Naive B cell (primary cell): ENCODE data around the gene ZBTB47. TPM values are rescaled to one million over a fixed set of nuclear protein-coding genes. Genes with fewer than 3 reads are reported as not detected.
A peak's percentile ranks its signal among the peaks of the same experiment; 100 is the strongest.

Experiments used
- ATAC-seq, 2 donors: fragments of 150-1000 bp; cut with Tn5 transposase; 2 replicates each; pipeline ENCODE4 v1.10.0; 2021; ENCODE audit warnings: low read depth in 2 of 2, mild to moderate bottlenecking in 2 of 2, moderate library complexity in 2 of 2
- DNase-seq: peaks from one replicate; pipeline ENCODE4 v3.0.0; 2022
- H3K27ac Mint-ChIP-seq, 6 donors: one replicate each; pipeline ENCODE4 v1.8.0; 2020 to 2022; ENCODE audit warnings: mild to moderate bottlenecking in 6 of 6, mixed read lengths in 6 of 6, moderate library complexity in 5 of 6, inconsistent platforms in 2 of 6
- H3K27me3 Mint-ChIP-seq, 3 donors: one replicate each; pipeline ENCODE4 v1.8.0; 2021 to 2022; ENCODE audit warnings: mixed read lengths in 3 of 3, mild to moderate bottlenecking in 1 of 3
- H3K36me3 Mint-ChIP-seq, 2 donors: one replicate each; pipeline ENCODE4 v1.8.0; 2020 to 2022; ENCODE audit warnings: mixed read lengths in 2 of 2, inconsistent platforms in 1 of 2, mild to moderate bottlenecking in 1 of 2
- H3K4me1 Mint-ChIP-seq, 3 donors: one replicate each; pipeline ENCODE4 v1.8.0; 2020 to 2022; ENCODE audit warnings: mixed read lengths in 3 of 3, inconsistent platforms in 1 of 3, mild to moderate bottlenecking in 1 of 3, moderate library complexity in 1 of 3
- H3K4me3 Mint-ChIP-seq, 8 donors: one replicate each; pipeline ENCODE4 v1.8.0; 2020 to 2022; ENCODE audit warnings: mild to moderate bottlenecking in 8 of 8, mixed read lengths in 8 of 8, moderate library complexity in 8 of 8, inconsistent platforms in 2 of 8
- H3K9me3 Mint-ChIP-seq, 7 donors: one replicate each; pipeline ENCODE4 v1.8.0; 2020 to 2022; ENCODE audit warnings: mixed read lengths in 7 of 7, mild to moderate bottlenecking in 5 of 7, inconsistent platforms in 2 of 7, moderate library complexity in 1 of 7
- polyA plus RNA-seq, 6 donors: library from polyadenylated mRNA; unstranded; fragments of 300-500 nt; fragmentation: Illumina TruSeq; gene quantifications; one replicate each; pipeline ENCODE4 v1.2.3, GENCODE V29; 2021; ENCODE audit warnings: low read depth in 6 of 6

The ZBTB47 gene
- polyA plus RNA-seq, 6 donors from 2014 or later, result not detected

DNA sequence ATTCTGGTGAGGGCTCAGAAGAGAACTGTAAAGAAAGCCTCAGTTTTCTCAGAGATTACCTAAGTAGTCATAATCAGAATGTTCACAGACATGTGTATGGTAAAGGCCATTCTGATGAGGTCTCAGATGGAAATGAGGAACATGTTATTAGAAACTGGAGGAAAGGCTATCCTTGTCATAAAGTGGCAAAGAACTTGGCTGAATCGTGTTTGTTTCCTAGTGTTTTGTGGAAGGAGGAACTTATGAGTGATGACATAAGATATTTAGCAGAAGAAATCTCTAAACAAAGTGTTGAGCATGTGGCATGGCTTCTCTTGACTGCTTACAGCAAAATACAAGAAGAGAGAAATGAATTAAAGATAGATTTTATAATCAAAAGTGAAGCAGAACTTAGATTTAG lies 19.0 kb downstream of the ZBTB47 start:
- Mint-ChIP-seq H3K36me3 (peaks cover 6 to 7% of the 10 kb centered on the region in 2 donors), H3K4me3 (no peak overlapping the region), H3K9me3 (peaks cover 5 to 23% (median 12%) of the 10 kb centered on the region in 7 donors), H3K27me3 (peaks cover 0 to 18% (median 11%) of the 10 kb centered on the region in 3 donors), H3K27ac (no peak overlapping the region), H3K4me1 (no peaks in the 10 kb centered on the region)
- no peak for ATAC-seq
- DNase-seq, result no peak

DNA sequence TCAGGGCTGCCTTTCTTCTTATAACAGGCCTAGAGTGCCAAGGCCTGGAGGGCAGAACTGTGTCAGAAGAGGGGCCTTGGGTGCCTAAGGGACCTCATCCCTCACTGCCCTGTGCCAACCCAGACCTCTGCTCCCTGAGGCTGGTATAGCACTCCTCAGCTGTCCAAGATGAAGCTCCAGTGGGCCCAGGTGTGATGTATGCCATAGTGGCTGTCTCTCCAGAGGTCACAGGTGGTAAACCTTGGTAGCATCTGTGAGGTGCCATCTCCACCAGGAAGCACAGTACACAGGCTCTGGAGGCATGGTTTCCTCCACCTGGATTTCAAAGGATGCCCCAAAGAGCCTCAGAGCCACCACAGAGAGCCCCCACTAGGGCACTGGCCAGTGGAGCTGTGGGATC lies 19.6 kb downstream of the ZBTB47 start:
- no peaks in the 10 kb centered on the region for H3K4me1 Mint-ChIP-seq
- peaks cover 10 to 28% (median 17%) of the 10 kb centered on the region in 7 donors for H3K9me3 Mint-ChIP-seq
- no peak overlapping the region for H3K4me3 Mint-ChIP-seq
- ATAC-seq, result no peak
- H3K36me3 Mint-ChIP-seq, result peaks cover 11 to 13% of the 10 kb centered on the region in 2 donors
- H3K27ac Mint-ChIP-seq, result no peak overlapping the region
- H3K27me3 Mint-ChIP-seq, result peaks cover 0 to 20% (median 16%) of the 10 kb centered on the region in 3 donors
- no peak for DNase-seq

DNA sequence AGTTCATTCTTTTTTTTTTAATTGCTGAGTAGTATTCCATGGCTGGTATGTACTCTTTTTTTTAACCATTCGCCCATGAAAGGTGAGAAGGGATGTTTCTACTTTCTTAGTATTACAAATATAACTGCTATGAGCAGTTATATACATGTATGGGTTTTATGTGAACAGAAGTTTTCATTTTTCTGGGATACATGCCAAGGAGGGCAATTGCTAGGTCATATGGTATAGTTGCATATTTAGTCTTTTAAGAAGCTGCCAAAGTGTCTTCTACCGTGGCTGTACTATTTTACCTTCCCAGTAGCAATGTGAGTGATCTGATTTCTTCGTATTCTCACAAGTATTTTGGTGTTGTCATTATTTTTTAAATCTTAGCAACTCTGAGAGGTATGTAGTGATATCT lies 20.6 kb downstream of the ZBTB47 start:
- H3K27me3 Mint-ChIP-seq, result peaks cover 4 to 30% (median 27%) of the 10 kb centered on the region in 3 donors
- DNase-seq (no peak), ATAC-seq (no peak)
- peaks cover 14 to 39% (median 22%) of the 10 kb centered on the region in 7 donors for H3K9me3 Mint-ChIP-seq
- H3K36me3 Mint-ChIP-seq, result peaks cover 11 to 23% of the 10 kb centered on the region in 2 donors
- H3K4me3 Mint-ChIP-seq, result no peak overlapping the region
- H3K27ac Mint-ChIP-seq, result no peak overlapping the region
- no peaks in the 10 kb centered on the region for H3K4me1 Mint-ChIP-seq

DNA sequence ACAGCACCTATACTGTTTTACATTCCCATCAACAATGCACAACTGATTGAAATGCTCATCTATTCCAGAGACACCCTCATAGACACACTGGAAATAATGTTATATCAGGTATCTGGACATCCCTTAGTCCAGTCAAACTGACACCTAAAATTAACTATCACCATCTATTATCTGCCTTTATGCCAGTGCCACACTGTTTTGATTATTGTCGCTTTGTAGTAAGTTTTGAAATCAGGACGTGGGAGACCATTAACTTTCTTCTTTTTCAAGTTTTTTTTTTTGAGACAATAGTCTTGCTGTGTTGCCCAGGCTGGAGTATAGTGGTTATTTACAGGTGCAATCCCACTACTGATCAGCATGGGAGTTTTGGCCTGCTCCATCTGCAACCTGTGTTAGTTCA lies 22.4 kb downstream of the ZBTB47 start:
- ATAC-seq (no peak), DNase-seq (no peak)
- Mint-ChIP-seq H3K27me3 (peaks cover 10 to 40% (median 32%) of the 10 kb centered on the region in 3 donors), H3K9me3 (peaks cover 14 to 40% (median 24%) of the 10 kb centered on the region in 7 donors), H3K4me3 (no peak overlapping the region), H3K4me1 (no peaks in the 10 kb centered on the region), H3K27ac (no peak overlapping the region), H3K36me3 (peaks cover 11 to 26% of the 10 kb centered on the region in 2 donors)

DNA sequence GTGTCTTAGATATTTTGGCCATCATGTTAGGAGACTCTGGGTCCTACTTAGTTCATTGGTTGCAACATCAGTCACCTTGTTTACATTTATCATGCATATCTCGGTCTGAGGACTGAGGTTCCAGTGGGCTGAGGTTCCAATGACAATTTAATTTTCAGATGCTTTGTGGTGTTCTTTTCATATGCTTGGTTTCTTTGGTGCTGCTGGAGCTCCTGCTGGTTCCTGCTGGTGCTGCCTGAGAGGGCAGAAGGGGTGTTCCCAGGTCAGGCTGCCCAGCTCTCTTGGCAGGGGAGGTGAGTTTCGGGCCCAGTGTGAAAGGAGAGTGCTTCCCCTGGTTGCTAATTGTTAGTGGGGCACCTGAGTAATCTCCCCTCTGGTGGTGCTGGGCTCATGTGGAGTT lies 24.9 kb downstream of the ZBTB47 start:
- Mint-ChIP-seq H3K27me3 (peaks cover 14 to 52% (median 41%) of the 10 kb centered on the region in 3 donors), H3K27ac (peak overlapping the region in 1 of 6 donors; percentile 8), H3K4me3 (no peak overlapping the region), H3K36me3 (peaks cover 11 to 26% of the 10 kb centered on the region in 2 donors), H3K9me3 (peaks cover 9 to 33% (median 24%) of the 10 kb centered on the region in 7 donors), H3K4me1 (no peaks in the 10 kb centered on the region)
- DNase-seq (no peak), ATAC-seq (no peak)

DNA sequence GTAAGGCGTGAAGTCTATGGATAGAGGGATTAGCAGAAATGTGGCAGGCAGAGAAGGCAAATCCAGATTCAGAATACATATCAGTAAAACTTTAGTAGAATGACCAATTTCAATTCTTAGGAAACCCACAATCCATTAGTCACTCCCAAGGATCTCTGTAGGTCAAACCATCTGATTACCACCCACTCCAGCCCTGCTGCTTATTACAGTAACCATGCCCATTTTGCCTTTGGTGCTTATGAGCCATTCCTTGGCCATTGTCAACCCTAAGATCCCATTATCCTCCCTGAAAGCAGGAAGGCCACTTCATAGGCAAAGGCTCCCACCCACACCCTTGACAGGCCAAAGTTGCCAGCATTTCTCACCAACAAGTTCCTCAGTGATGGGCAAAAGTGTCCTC lies 26.8 kb downstream of the ZBTB47 start:
- DNase-seq (no peak), ATAC-seq (no peak)
- peaks cover 11 to 26% of the 10 kb centered on the region in 2 donors for H3K36me3 Mint-ChIP-seq
- no peak overlapping the region for H3K4me3 Mint-ChIP-seq
- H3K27ac Mint-ChIP-seq, result no peak overlapping the region
- H3K27me3 Mint-ChIP-seq, result peaks cover 22 to 53% (median 49%) of the 10 kb centered on the region in 3 donors
- no peaks in the 10 kb centered on the region for H3K4me1 Mint-ChIP-seq
- peaks cover 9 to 33% (median 24%) of the 10 kb centered on the region in 7 donors for H3K9me3 Mint-ChIP-seq

DNA sequence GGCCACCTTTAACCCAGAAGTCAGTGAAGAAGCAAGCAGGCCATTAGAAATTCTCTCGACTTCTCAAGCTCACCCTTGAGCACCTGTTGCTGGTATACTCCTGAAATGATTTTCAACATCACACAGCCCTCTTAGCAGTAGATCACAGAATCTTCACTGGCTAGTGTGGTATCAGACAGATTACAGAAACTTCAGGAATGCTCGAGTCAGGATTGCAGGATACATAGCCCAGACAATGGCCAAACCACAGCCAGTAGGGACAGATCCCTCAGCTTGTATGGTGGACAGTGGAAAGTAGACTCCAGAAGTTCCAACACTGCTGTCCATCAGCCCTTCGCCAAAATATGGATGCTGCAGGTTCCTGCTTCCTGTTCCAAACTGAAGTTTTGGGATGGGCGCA lies 27.3 kb downstream of the ZBTB47 start:
- DNase-seq, result no peak

DNA sequence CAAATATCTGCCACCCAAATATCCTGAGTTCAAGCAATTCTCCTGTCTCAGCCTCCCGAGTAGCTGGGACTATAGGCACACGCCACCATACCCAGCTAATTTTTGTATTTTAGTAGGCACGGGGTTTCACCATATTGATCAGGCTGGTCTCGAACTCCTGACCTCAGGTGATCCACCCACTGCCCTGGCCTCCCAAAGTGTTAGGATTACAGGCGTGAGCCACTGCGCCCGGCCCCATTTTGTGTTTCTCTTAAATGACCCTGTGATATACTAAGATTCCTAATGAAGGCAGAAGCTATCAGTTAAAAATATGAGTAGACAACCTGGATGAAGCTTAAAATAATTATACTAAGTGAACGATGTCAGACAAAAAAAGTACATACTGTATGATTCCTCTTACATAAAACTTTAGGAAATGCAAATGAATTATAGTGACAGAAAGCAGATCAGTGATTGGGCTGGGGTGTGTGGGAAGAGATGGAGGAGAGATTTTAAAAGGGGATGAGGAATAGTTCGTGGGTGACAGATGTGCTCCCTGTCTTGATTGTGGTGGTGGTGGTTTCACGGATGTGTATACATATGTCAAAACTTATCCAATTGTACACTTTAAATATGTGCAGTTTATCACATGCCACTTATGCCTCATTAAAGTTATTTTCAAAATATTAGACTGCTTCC lies 28.0 kb downstream of the ZBTB47 start:
- peaks cover 0 to 2% (median 0%) of the 10 kb centered on the region in 3 donors for H3K4me1 Mint-ChIP-seq
- DNase-seq (no peak), ATAC-seq (no peak)
- H3K36me3 Mint-ChIP-seq, result peaks cover 11 to 26% of the 10 kb centered on the region in 2 donors
- peak overlapping the region in 1 of 6 donors; percentile 3 for H3K27ac Mint-ChIP-seq
- H3K27me3 Mint-ChIP-seq, result peaks cover 22 to 56% (median 53%) of the 10 kb centered on the region in 3 donors
- no peak overlapping the region for H3K4me3 Mint-ChIP-seq
- peaks cover 9 to 27% (median 19%) of the 10 kb centered on the region in 7 donors for H3K9me3 Mint-ChIP-seq

More for the DNA sequence above, 27.3 kb downstream of the ZBTB47 start:
- Mint-ChIP-seq H3K36me3 (peaks cover 11 to 26% of the 10 kb centered on the region in 2 donors), H3K27ac (no peak overlapping the region), H3K27me3 (peaks cover 22 to 56% (median 53%) of the 10 kb centered on the region in 3 donors), H3K4me1 (peaks cover 0 to under 1% (median 0%) of the 10 kb centered on the region in 3 donors), H3K9me3 (peaks cover 9 to 32% (median 24%) of the 10 kb centered on the region in 7 donors), H3K4me3 (no peak overlapping the region)
- ATAC-seq, result no peak

DNA sequence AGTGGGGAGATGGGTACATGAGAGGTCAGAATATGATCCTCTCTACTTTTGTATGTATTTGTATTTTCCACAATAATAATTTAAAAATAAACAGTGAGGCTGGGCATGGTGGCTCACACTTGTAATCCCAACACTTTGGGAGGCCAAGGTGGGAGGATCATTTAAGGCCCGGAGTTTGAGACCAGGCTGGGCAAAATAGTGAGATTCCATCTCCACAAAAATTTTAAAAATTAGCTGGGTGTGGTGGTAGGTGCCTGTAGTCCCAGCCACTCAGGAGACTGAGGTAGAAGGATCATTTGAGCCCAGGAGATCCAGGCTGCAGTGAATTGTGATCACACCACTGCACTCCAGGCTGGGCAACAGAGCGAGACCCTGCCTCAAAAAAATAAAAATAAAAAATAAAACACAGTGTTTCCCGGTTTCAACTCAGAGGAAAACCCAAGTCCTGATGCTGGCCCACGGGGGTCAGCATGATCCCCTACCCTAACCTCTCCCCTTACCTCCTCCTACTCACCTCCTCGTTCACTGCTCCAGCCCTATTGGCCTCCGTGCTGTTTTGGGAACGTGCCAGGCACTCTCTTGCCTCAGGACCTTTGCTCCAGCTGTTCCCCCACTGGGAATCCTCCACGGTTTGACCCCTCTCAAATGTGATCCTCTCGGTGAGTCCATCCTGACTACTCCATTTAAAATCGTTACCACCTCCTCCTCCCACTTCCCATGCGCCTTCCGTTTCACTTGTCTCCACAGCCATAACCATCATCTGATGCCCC lies 29.0 kb downstream of the ZBTB47 start:
- no peak for DNase-seq
- ATAC-seq, result no peak
- Mint-ChIP-seq H3K9me3 (peaks cover 9 to 18% (median 13%) of the 10 kb centered on the region in 7 donors), H3K27ac (peak overlapping the region in 1 of 6 donors; percentile 35), H3K36me3 (peaks cover 6 to 19% of the 10 kb centered on the region in 2 donors), H3K27me3 (peaks cover 22 to 55% (median 50%) of the 10 kb centered on the region in 3 donors), H3K4me1 (peaks cover 0 to 2% (median 0%) of the 10 kb centered on the region in 3 donors), H3K4me3 (peak overlapping the region in 1 of 8 donors; percentile 55)

DNA sequence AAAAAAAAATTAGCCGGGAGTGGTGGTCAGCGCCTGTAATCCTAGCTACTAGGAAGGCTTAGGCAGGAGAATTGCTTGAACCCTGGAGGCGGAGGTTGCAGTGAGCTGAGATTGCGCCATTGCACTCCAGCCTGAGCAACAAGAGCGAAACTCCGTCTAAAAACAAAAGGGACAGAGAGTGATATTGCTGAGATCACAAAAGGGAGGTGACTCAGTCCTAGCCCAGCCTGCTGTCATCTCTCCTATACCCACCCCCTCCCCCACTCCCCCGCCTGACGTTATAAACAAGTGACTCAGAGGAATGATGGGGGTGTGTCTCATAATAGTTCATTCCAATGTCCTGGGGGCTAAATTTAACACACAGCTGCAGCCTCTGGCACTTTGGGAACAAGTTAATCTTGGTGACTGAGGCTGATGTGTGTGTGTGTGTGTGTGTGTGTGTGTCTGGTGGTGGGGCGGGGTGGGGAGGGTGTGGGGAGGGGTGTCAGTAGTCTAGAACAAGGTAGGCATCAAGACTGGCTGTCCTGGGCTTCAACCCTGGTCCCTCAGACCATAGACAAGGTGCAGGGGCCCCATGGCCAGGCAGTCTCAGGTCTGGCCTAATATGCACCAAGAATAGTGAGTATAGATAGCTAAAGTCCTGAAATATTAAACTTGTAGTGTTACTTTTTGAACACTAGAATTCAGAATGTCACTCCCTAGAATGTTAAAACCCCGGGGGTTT lies 30.5 kb downstream of the ZBTB47 start:
- H3K36me3 Mint-ChIP-seq, result peaks cover 0 to 4% of the 10 kb centered on the region in 2 donors
- ATAC-seq (no peak), DNase-seq (no peak)
- H3K4me3 Mint-ChIP-seq, result no peak overlapping the region
- no peak overlapping the region for H3K27ac Mint-ChIP-seq
- H3K4me1 Mint-ChIP-seq, result peaks cover 0 to 2% (median 0%) of the 10 kb centered on the region in 3 donors
- peaks cover 0 to 3% (median 1%) of the 10 kb centered on the region in 7 donors for H3K9me3 Mint-ChIP-seq
- peaks cover 19 to 41% (median 35%) of the 10 kb centered on the region in 3 donors for H3K27me3 Mint-ChIP-seq

DNA sequence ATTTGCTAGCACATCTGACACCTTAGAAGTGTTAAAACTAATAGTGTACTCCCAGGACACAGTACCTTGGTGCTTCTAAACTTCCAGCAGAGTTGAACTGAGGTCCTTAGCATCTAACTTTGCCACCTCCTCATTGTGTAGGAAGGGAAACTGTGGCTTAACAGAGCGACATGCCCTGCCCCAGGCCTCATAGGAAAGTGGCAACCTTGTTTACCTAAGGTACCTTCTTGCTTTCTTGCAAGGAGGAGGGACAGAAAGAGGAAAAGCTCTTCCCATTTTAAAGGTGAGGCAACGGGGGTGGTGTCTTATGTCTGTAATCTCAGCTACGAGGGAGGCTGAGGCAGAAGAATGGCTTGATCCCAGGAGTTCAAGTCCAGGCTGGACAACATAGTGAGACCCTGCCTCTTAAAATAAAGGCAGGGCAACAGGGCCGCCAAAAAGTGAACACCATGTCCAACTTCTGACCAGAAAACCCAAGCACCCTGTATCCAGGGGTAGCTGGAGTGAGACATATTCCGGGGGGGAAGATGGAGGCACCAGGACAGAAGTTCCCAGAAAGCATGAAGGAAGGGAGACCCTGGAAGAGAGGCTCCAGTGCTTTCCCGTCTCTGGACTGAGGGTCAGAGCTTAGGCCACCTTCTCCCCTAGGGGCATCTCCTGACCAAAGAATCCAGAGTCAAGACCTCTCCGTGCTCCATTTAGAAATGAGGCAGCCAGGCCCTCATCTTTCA lies 31.3 kb downstream of the ZBTB47 start:
- peaks cover 0 to 2% (median 0%) of the 10 kb centered on the region in 3 donors for H3K4me1 Mint-ChIP-seq
- H3K4me3 Mint-ChIP-seq, result no peak overlapping the region
- no peaks in the 10 kb centered on the region for H3K36me3 Mint-ChIP-seq
- peaks cover 17 to 40% (median 34%) of the 10 kb centered on the region in 3 donors for H3K27me3 Mint-ChIP-seq
- H3K27ac Mint-ChIP-seq, result no peak overlapping the region
- H3K9me3 Mint-ChIP-seq, result peaks cover 0 to 3% (median 0%) of the 10 kb centered on the region in 7 donors
- ATAC-seq, result no peak
- DNase-seq, result no peak

DNA sequence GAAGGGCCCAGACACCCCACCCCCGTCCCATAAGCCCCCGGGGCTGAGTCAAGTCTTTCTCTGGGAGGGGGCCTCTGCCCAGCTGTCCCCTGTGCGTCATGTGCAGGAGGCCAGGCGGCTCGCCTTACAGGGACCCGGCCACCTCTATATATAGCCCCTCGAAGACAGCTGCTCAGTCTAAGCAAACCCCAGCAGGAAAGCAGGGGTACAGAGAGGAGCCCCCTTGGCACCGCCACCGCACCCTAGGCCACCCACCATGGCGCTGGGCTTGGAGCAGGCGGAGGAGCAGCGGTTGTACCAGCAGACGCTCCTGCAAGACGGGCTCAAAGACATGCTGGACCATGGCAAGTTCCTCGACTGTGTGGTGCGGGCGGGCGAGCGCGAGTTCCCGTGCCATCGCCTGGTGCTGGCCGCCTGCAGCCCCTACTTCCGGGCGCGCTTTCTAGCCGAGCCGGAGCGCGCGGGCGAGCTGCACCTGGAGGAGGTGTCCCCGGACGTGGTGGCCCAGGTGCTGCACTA lies 31.9 kb downstream of the ZBTB47 start, which contains the start of gene KLHL40:
TSS of gene KLHL40 (plus strand) at position 175 of the 519 bp plus-strand sequence. CDS start at position 257, 82 bp downstream.
- DNase-seq (no peak), ATAC-seq (no peak)
- no peak within 1 kb of the TSS for H3K4me3 Mint-ChIP-seq
- H3K36me3 Mint-ChIP-seq, result no peaks in the 10 kb centered on the region
- no peaks in the 10 kb centered on the region for H3K9me3 Mint-ChIP-seq
- peaks cover 13 to 46% (median 35%) of the 10 kb centered on the region in 3 donors for H3K27me3 Mint-ChIP-seq
- H3K27ac Mint-ChIP-seq, result no peak within 1 kb of the TSS
- peaks cover 0 to 2% (median 0%) of the 10 kb centered on the region in 3 donors for H3K4me1 Mint-ChIP-seq
